K562 (cell line): ENCODE data around the gene LPAR3.

ENCODE experiments used
- CTCF ChIP-seq, 3 experiments: IDR thresholded peaks in 2 of 3; conservative IDR thresholded peaks in 1 of 3; 2 replicates each; pipeline ENCODE4 v1.5.1; 2011 to 2012; ENCODE audit warnings: low read length in 3 of 3, mild to moderate bottlenecking in 3 of 3, control low read depth in 2 of 3, improper control_type of control experiment in 1 of 3, inconsistent platforms in 1 of 3, low read depth in 1 of 3, mixed read lengths in 1 of 3, moderate library complexity in 1 of 3; ENCODE audit not compliant: insufficient read depth in 2 of 3
- E4F1 ChIP-seq: fragments of 250-450 bp; sonication (Bioruptor Pico); IDR thresholded peaks from 2 replicates; pipeline ENCODE4 v1.5.0; 2021; ENCODE audit warnings: mild to moderate bottlenecking, borderline replicate concordance
- FOSL1 ChIP-seq: fragments of 200-800 bp; sonication (Bioruptor generic); conservative IDR thresholded peaks from 2 replicates; pipeline ENCODE4 v1.6.1; 2016; ENCODE audit warnings: missing genetic modification characterization, missing compliant biosample characterization
- FOXA3 ChIP-seq, 2 experiments: fragments of 450-650 bp in 1 of 2; sonication (generic) in 1 of 2; formaldehyde crosslinking; IDR thresholded peaks in 1 of 2; conservative IDR thresholded peaks in 1 of 2; 2 replicates each; pipeline versions ENCODE4 v1.4.0 to v1.8.0; 2020 to 2022; ENCODE audit warnings: mild to moderate bottlenecking in 2 of 2, missing genetic modification reagents in 1 of 2
- RBM34 ChIP-seq: fragments of 200-400 bp; formaldehyde crosslinking; IDR thresholded peaks from 2 replicates; pipeline ENCODE4 v1.6.1; 2018; ENCODE audit warnings: low read length, borderline replicate concordance; ENCODE audit not compliant: insufficient read depth
- TAF7 ChIP-seq: fragments of 450-650 bp; IDR thresholded peaks from 2 replicates; pipeline ENCODE4 v1.6.1; 2016; ENCODE audit warnings: missing genetic modification characterization, missing compliant biosample characterization
- ZNF274 ChIP-seq: IDR thresholded peaks from 2 replicates; pipeline ENCODE4 v1.6.1; 2011; ENCODE audit warnings: low read depth, mild to moderate bottlenecking, low read length, moderate library complexity, borderline replicate concordance

- TF ChIP-seq CTCF (IDR thresholded peaks at IDR 0.05 in 2 of 3, conservative IDR thresholded peaks at IDR 0.05 in 1 of 3; ENCODE audit: insufficient read depth in 2 of 3, low read depth in 1 of 3, low read length in 3 of 3) (no peak), ZNF274 (no peak), E4F1 (CRISPR knock-in tag) (no peak), RBM34 (no peak), FOXA3 (CRISPR knock-in tag; conservative IDR thresholded peaks at IDR 0.05 in 1 of 2, IDR thresholded peaks at IDR 0.05 in 1 of 2) (no peak), TAF7 (tag) (no peak), FOSL1 (tag) (no peak)
Observed at GRCh38 chr1:84770481-84770880, 122.5 kb downstream of the LPAR3 start.
